ENCODE data around the gene STAC3. TPM values are rescaled to one million over a fixed set of nuclear protein-coding genes. Genes with fewer than 3 reads are reported as not detected.

STAC3 gene
- total and polyA plus RNA-seq, 2 of the 13 experiments (the other 11 are each of a cell fraction or from before 2014, with no cell fraction given), result 0.18 to 0.22 TPM

- TF ChIP-seq HBP1 (CRISPR knock-in tag; IDR thresholded peaks at IDR 0.05; ENCODE audit: low read depth) (no peak), ZBTB38 (CRISPR knock-in tag; IDR thresholded peaks at IDR 0.05) (no peak), ZNF629 (CRISPR knock-in tag; conservative IDR thresholded peaks at IDR 0.05) (no peak), SRSF1 (optimal IDR thresholded peaks at IDR 0.05; ENCODE audit: low read depth, low read length) (no peak), DZIP1 (CRISPR knock-in tag; IDR thresholded peaks at IDR 0.05) (no peak), HIC2 (CRISPR knock-in tag; IDR thresholded peaks at IDR 0.05; ENCODE audit: low read depth) (no peak), CEBPB (IDR thresholded peaks at IDR 0.05; ENCODE audit: borderline replicate concordance, low read depth, low read length) (peak; percentile 9; the same call in 1 of the 2 replicates), ATF7 (IDR thresholded peaks at IDR 0.05) (no peak), ATF7 (CRISPR knock-in tag; IDR thresholded peaks at IDR 0.05) (no peak), ZBTB46 (CRISPR knock-in tag; IDR thresholded peaks at IDR 0.05; ENCODE audit: borderline replicate concordance) (no peak; the same call in 1 of the 2 replicates), ZNF724P (CRISPR knock-in tag; IDR thresholded peaks at IDR 0.05; ENCODE audit: borderline replicate concordance) (no peak), SOX6 (IDR thresholded peaks at IDR 0.05) (no peak), SOX6 (CRISPR knock-in tag; IDR thresholded peaks at IDR 0.05) (peak; percentile 27; the same call in 1 of the 2 replicates), ZNF484 (CRISPR knock-in tag; IDR thresholded peaks at IDR 0.05; ENCODE audit: borderline replicate concordance, low read depth) (no peak), ZSCAN31 (CRISPR knock-in tag; IDR thresholded peaks at IDR 0.05; ENCODE audit: low read depth) (no peak), GTF2F1 (IDR thresholded peaks at IDR 0.05; ENCODE audit: low read length) (no peak), ARID4A (CRISPR knock-in tag; IDR thresholded peaks at IDR 0.05; ENCODE audit: borderline replicate concordance) (peak; percentile 56; the same call in 1 of the 2 replicates)
Observed at GRCh38 chr12:57240066-57240921, 10.7 kb downstream of the STAC3 start (continued).
